OCI-LY7 (cell line): ENCODE data around the gene SREBF1. TPM values are rescaled to one million over a fixed set of nuclear protein-coding genes. Genes with fewer than 3 reads are reported as not detected.

ENCODE experiments used
- BruUV-seq: library from RNA; stranded (reverse); fragments of 400-500 nt; replicated peaks from 2 replicates; lab custom pipeline; 2021; lab: Mats Ljungman, UMichigan
- CTCF ChIA-PET: fragments of 300-600 bp; sonication (Branson Sonifier 250); formaldehyde crosslinking; loops from one replicate; lab custom pipeline; 2022; ENCODE audit warnings: antibody characterized with exemption; ENCODE audit not compliant: unreplicated experiment; lab: Charles Lee
- POLR2A ChIA-PET: fragments of 300-600 bp; sonication (Branson Sonifier 250); formaldehyde crosslinking; loops from one replicate; lab custom pipeline; 2022; ENCODE audit warnings: antibody characterized with exemption; lab: Charles Lee
- DNase-seq: peaks from one replicate; pipeline ENCODE4 v3.0.0-alpha.2; 2015; ENCODE audit warnings: low spot score
- H2AFZ ChIP-seq: fragments of 200-600 bp; sonication (generic), shearing (Covaris generic); 2 replicates; pipeline ENCODE4 v1.6.1; 2014; ENCODE audit warnings: mild to moderate bottlenecking, antibody characterized with exemption, low read length, moderate library complexity
- H3K27ac ChIP-seq: fragments of 200-600 bp; sonication (generic); 2 replicates; pipeline ENCODE4 v1.5.1; 2014; ENCODE audit warnings: mixed run types, low read depth, mild to moderate bottlenecking, moderate library complexity, low read length, inconsistent platforms; ENCODE audit not compliant: poor library complexity, severe bottlenecking
- H3K36me3 ChIP-seq: fragments of 200-600 bp; sonication (generic); 2 replicates; pipeline ENCODE4 v1.6.1; 2014; ENCODE audit warnings: mild to moderate bottlenecking, antibody characterized with exemption, low read length, moderate library complexity, mixed read lengths; ENCODE audit not compliant: insufficient read depth
- H3K4me1 ChIP-seq: fragments of 200-600 bp; sonication (generic); 2 replicates; pipeline ENCODE4 v1.5.1; 2014; ENCODE audit warnings: mild to moderate bottlenecking, low read length; ENCODE audit not compliant: insufficient read depth, poor library complexity, severe bottlenecking
- H3K4me2 ChIP-seq: fragments of 200-600 bp; sonication (generic); 2 replicates; pipeline ENCODE4 v1.6.1; 2014; ENCODE audit warnings: mild to moderate bottlenecking, low read length
- H3K4me3 ChIP-seq: fragments of 200-600 bp; sonication (generic); 2 replicates; pipeline ENCODE4 v1.5.1; 2014; ENCODE audit warnings: mild to moderate bottlenecking, low read depth, low read length; ENCODE audit not compliant: poor library complexity, severe bottlenecking
- H3K79me2 ChIP-seq: fragments of 200-600 bp; sonication (generic); 2 replicates; pipeline ENCODE4 v1.6.1; 2016; ENCODE audit warnings: low read depth, mild to moderate bottlenecking, low read length, moderate library complexity, mixed read lengths; ENCODE audit not compliant: insufficient read depth
- H3K9me2 ChIP-seq: fragments of 200-600 bp; sonication (generic); 2 replicates; pipeline ENCODE4 v1.6.1; 2016; ENCODE audit warnings: mild to moderate bottlenecking, low read length, mixed read lengths; ENCODE audit not compliant: insufficient read depth
- H3K9me3 ChIP-seq: fragments of 200-600 bp; sonication (generic); 2 replicates; pipeline ENCODE4 v1.6.1; 2014; ENCODE audit warnings: mild to moderate bottlenecking, mixed run types, low read length, mixed read lengths
- H4K20me1 ChIP-seq: fragments of 200-600 bp; sonication (generic); 2 replicates; pipeline ENCODE4 v1.6.1; 2014; ENCODE audit warnings: mild to moderate bottlenecking, antibody characterized with exemption, low read length, moderate library complexity, mixed read lengths; ENCODE audit not compliant: insufficient read depth
- EZH2phosphoT487 ChIP-seq: fragments of 200-600 bp; sonication (generic); IDR thresholded peaks from 2 replicates; pipeline ENCODE4 v1.6.1; 2018; ENCODE audit warnings: low read depth, borderline replicate concordance, mild to moderate bottlenecking, mixed run types, antibody characterized with exemption, low read length, moderate library complexity, mixed read lengths
- intact Hi-C: fragments of 100-400 bp; cut with micrococcal nuclease; formaldehyde crosslinking; loops from one replicate; pipeline ENCODE4 v1.10.0; 2022; ENCODE audit not compliant: unreplicated experiment
- total RNA-seq, 2 experiments: library from RNA; depleted of rRNA in 1 of 2; stranded (reverse); fragments of >200 nt in 1 of 2; shearing (Covaris generic) in 1 of 2; gene quantifications; 2 replicates each; pipeline ENCODE4 v1.2.3, GENCODE V29; 2014 to 2022
- TF ChIP-seq, protein P1 (sequence below): fragments of 200-600 bp; sonication (generic); conservative IDR thresholded peaks from 2 replicates; pipeline ENCODE4 v1.5.1; 2014; ENCODE audit warnings: mild to moderate bottlenecking, antibody characterized with exemption, low read length, moderate library complexity, mixed read lengths

The SREBF1 gene
- total RNA-seq, 2 experiments from 2014 or later, result 70.4 to 187 TPM

- no TSS peak for BruUV-seq
- H3K27ac ChIP-seq, result no peak overlapping the region
- H3K4me3 ChIP-seq, result no peak overlapping the region
- intact Hi-C loops, result no loop called here
- no peak overlapping the region for H3K4me2 ChIP-seq
- no peak for TF ChIP-seq EZH2phosphoT487
- TF ChIP-seq, protein P1, sequence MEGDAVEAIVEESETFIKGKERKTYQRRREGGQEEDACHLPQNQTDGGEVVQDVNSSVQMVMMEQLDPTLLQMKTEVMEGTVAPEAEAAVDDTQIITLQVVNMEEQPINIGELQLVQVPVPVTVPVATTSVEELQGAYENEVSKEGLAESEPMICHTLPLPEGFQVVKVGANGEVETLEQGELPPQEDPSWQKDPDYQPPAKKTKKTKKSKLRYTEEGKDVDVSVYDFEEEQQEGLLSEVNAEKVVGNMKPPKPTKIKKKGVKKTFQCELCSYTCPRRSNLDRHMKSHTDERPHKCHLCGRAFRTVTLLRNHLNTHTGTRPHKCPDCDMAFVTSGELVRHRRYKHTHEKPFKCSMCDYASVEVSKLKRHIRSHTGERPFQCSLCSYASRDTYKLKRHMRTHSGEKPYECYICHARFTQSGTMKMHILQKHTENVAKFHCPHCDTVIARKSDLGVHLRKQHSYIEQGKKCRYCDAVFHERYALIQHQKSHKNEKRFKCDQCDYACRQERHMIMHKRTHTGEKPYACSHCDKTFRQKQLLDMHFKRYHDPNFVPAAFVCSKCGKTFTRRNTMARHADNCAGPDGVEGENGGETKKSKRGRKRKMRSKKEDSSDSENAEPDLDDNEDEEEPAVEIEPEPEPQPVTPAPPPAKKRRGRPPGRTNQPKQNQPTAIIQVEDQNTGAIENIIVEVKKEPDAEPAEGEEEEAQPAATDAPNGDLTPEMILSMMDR, result no peak
- H3K4me1 ChIP-seq, result peaks cover 30% of the 10 kb centered on the region
- no peaks in the 10 kb centered on the region for H3K9me2 ChIP-seq
- H3K9me3 ChIP-seq, result no peaks in the 10 kb centered on the region
- ChIA-PET POLR2A (no interaction called here), CTCF (no interaction called here)
- H2AFZ ChIP-seq, result no peak overlapping the region
- no peaks in the 10 kb centered on the region for H3K79me2 ChIP-seq
- no peaks in the 10 kb centered on the region for H3K36me3 ChIP-seq
- no peaks in the 10 kb centered on the region for H4K20me1 ChIP-seq
- DNase-seq, result no peak
Measured at GRCh38 chr17:17844079-17844478, 7.3 kb upstream of the SREBF1 start.

GRCh38 chr17:17843096-17843495 lies 6.3 kb upstream of the SREBF1 start:
- Histone ChIP-seq H3K4me2 (no peak overlapping the region), H4K20me1 (no peaks in the 10 kb centered on the region), H3K79me2 (no peaks in the 10 kb centered on the region), H3K4me1 (peaks cover 32% of the 10 kb centered on the region), H3K4me3 (no peak overlapping the region), H3K36me3 (no peaks in the 10 kb centered on the region), H3K27ac (no peak overlapping the region), H2AFZ (no peak overlapping the region), H3K9me2 (no peaks in the 10 kb centered on the region), H3K9me3 (no peaks in the 10 kb centered on the region)
- intact Hi-C loops, result no loop called here
- CTCF ChIA-PET, result no interaction called here
- no TSS peak for BruUV-seq
- TF ChIP-seq, protein P1, result no peak
- TF ChIP-seq EZH2phosphoT487, result no peak
- no peak for DNase-seq
- POLR2A ChIA-PET, result no interaction called here

DNA sequence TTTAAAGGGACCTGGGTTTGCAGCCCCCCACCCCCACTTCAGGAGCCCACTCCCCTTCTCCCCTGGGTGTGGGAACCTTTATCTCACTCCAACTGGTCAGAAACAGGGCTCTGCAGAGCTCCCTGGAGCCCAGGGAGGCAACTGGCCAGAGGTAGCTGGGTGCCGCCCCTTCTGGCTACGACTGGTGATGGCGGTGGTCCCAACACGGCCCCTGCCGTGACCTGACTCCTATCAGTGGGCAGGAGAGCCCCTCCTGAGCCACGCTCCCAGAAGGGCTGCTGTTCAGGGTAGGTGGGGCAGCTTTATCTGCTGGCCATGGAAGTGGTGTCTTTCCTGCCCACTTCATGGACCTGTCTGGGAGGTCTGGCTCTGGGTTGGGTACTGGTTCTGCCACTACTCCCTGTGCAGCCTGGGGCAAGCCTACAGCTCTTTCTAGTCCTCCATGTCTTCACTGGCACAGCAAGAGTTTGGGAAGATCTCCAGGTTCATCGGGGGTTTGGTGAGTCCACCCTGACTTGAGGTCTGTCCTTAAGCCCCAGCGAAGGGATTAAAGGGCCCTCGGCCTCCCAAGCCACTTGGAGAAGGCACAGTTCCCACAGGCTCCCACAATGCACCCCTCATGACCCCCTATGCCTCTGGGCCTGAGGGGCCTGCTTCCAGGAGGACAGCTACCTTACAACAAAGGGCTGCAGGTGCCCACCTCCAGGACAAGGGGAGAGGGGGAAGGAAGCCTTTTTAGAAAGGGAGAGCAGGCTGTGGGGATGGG lies 5.5 kb upstream of the SREBF1 start:
- no peak for DNase-seq
- ChIA-PET POLR2A (no interaction called here), CTCF (no interaction called here)
- TF ChIP-seq, protein P1, result no peak
- Histone ChIP-seq H3K9me3 (no peaks in the 10 kb centered on the region), H3K27ac (no peak overlapping the region), H3K9me2 (no peaks in the 10 kb centered on the region), H3K4me3 (no peak overlapping the region), H3K4me2 (no peak overlapping the region), H3K79me2 (no peaks in the 10 kb centered on the region), H2AFZ (no peak overlapping the region), H4K20me1 (no peaks in the 10 kb centered on the region), H3K36me3 (no peaks in the 10 kb centered on the region), H3K4me1 (peaks cover 40% of the 10 kb centered on the region)
- intact Hi-C loops, result no loop called here
- no TSS peak for BruUV-seq
